Vagina (tissue), 2 donors: ENCODE data around the gene MTA1.

Source experiments
- POLR2A ChIP-seq, 2 donors: fragments of 450-650 bp; IDR thresholded peaks; one replicate each; pipeline ENCODE4 v1.6.1; 2017; ENCODE audit warnings: antibody characterized with exemption in 2 of 2, mild to moderate bottlenecking in 2 of 2, moderate library complexity in 2 of 2
- POLR2AphosphoS5 ChIP-seq, 2 donors: sonication (generic); formaldehyde crosslinking; IDR thresholded peaks; one replicate each; pipeline ENCODE4 v1.9.0; 2017; ENCODE audit warnings: antibody characterized with exemption in 2 of 2, mild to moderate bottlenecking in 2 of 2, low read depth in 1 of 2; ENCODE audit not compliant: insufficient read depth in 1 of 2
- TF ChIP-seq, protein P1 (sequence below), 3 experiments: fragments of 450-650 bp in 2 of 3; fragments of 200-600 bp in 1 of 3; sonication (generic) in 1 of 3; IDR thresholded peaks; one replicate each; pipeline ENCODE4 v1.5.1; 2017 to 2019; ENCODE audit warnings: antibody characterized with exemption in 3 of 3, mild to moderate bottlenecking in 2 of 3, moderate library complexity in 2 of 3

DNA sequence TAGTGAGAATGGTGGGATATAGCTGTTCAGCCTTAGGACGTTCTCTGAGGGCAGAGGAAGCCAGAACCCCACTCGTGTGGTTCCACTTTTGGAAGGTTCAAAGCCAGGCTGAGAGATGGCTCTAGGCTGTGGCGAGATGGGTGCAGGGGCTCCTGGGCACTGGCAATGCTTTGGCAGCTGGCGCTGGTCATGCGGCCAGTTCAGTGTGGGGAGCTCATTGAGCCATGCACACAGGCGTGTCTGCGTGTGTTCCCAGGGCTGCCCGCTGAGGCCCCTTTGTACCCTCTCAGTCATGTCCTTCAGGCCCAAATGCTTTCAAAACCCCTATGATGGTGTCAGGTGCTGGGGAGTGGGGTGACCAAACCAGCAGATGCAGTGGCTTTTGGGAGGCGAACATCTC is 19.6 kb upstream of the MTA1 start:
- no peak for TF ChIP-seq POLR2A (IDR thresholded peaks at IDR 0.05)
- TF ChIP-seq, protein P1, sequence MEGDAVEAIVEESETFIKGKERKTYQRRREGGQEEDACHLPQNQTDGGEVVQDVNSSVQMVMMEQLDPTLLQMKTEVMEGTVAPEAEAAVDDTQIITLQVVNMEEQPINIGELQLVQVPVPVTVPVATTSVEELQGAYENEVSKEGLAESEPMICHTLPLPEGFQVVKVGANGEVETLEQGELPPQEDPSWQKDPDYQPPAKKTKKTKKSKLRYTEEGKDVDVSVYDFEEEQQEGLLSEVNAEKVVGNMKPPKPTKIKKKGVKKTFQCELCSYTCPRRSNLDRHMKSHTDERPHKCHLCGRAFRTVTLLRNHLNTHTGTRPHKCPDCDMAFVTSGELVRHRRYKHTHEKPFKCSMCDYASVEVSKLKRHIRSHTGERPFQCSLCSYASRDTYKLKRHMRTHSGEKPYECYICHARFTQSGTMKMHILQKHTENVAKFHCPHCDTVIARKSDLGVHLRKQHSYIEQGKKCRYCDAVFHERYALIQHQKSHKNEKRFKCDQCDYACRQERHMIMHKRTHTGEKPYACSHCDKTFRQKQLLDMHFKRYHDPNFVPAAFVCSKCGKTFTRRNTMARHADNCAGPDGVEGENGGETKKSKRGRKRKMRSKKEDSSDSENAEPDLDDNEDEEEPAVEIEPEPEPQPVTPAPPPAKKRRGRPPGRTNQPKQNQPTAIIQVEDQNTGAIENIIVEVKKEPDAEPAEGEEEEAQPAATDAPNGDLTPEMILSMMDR (IDR thresholded peaks at IDR 0.05) = no peak
- no peak for TF ChIP-seq POLR2AphosphoS5 (IDR thresholded peaks at IDR 0.05; ENCODE audit: insufficient read depth in 1 of 2, low read depth in 1 of 2)
